A549 (cell line): ENCODE data around the gene NR3C1.

Experiments
- EP300 ChIP-seq, 2 experiments: fragments of >200 bp; sonication (Bioruptor Twin); formaldehyde crosslinking; IDR thresholded peaks; 2 replicates in 1 of 2; 3 replicates in 1 of 2; pipeline ENCODE4 v1.6.1; 2016 to 2017
- ESRRA ChIP-seq: fragments of 150-350 bp; IDR thresholded peaks from 2 replicates; pipeline ENCODE4 v1.6.1; 2014; ENCODE audit warnings: mild to moderate bottlenecking, low read length, borderline replicate concordance
- MAZ ChIP-seq: fragments of 150-350 bp; IDR thresholded peaks from 2 replicates; pipeline ENCODE4 v1.6.1; 2014; ENCODE audit warnings: antibody characterized with exemption, low read depth, low read length, borderline replicate concordance
- NFE2L2 ChIP-seq: fragments of 150-350 bp; conservative IDR thresholded peaks from 2 replicates; pipeline ENCODE4 v1.6.1; 2014; ENCODE audit warnings: low read length
- POLR2A ChIP-seq: IDR thresholded peaks from 2 replicates; pipeline ENCODE4 v1.6.1; 2012; ENCODE audit warnings: mild to moderate bottlenecking, low read length
- POLR2AphosphoS2 ChIP-seq: conservative IDR thresholded peaks from 2 replicates; pipeline ENCODE4 v1.6.1; 2012; ENCODE audit warnings: low read length, improper control_type of control experiment, inconsistent platforms
- RARB ChIP-seq: fragments of 250-450 bp; sonication (Bioruptor Pico); IDR thresholded peaks from 2 replicates; pipeline ENCODE4 v1.8.0; 2021; ENCODE audit warnings: mild to moderate bottlenecking, moderate library complexity
- RFX5 ChIP-seq: fragments of 450-650 bp; IDR thresholded peaks from 2 replicates; pipeline ENCODE4 v1.7.1; 2014; ENCODE audit warnings: antibody characterized with exemption, mild to moderate bottlenecking, moderate library complexity
- RNF2 ChIP-seq: fragments of 200-600 bp; sonication (generic); IDR thresholded peaks from 2 replicates; pipeline ENCODE4 v1.6.1; 2016; ENCODE audit warnings: low read depth, mild to moderate bottlenecking, antibody characterized with exemption, moderate library complexity, borderline replicate concordance
- TF ChIP-seq, protein P1 (sequence below): fragments of >200 bp; sonication (Bioruptor Twin); formaldehyde crosslinking; IDR thresholded peaks from 3 replicates; pipeline ENCODE4 v1.5.1; 2016
- TF ChIP-seq, protein P2 (sequence below): fragments of >200 bp; sonication (Bioruptor Twin); formaldehyde crosslinking; IDR thresholded peaks from 3 replicates; pipeline ENCODE4 v1.6.1; 2016

DNA sequence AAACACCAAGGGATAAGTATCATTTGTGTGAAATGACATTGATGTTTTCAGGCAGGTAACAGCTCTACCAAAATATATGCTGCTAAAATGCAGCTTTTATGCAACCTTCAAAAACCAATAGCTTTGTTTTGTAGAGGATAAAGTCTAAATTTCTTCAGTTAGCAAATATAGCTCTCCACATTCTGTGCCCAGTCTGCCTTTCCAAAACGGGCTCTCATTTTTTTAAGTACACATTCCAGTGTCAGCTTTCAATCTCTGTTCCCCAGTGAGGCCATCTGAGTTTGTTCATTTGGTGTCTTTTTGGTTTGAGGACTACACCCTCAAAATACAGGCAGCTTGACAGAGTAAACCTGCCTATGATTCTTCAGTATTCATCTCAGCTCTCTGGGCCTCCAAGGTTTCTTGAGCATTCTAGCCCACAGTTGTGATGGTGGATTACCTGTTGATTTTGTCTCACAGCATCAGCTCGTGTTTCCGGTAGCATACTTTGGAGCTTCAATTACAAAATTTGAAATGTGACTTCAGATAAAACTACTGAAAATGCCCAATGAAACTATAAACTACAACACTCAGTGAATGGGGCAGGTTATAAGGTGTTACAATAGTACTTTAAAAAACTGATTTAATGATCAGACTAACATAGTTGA lies 55.7 kb downstream of the NR3C1 start:
- TF ChIP-seq, protein P1, sequence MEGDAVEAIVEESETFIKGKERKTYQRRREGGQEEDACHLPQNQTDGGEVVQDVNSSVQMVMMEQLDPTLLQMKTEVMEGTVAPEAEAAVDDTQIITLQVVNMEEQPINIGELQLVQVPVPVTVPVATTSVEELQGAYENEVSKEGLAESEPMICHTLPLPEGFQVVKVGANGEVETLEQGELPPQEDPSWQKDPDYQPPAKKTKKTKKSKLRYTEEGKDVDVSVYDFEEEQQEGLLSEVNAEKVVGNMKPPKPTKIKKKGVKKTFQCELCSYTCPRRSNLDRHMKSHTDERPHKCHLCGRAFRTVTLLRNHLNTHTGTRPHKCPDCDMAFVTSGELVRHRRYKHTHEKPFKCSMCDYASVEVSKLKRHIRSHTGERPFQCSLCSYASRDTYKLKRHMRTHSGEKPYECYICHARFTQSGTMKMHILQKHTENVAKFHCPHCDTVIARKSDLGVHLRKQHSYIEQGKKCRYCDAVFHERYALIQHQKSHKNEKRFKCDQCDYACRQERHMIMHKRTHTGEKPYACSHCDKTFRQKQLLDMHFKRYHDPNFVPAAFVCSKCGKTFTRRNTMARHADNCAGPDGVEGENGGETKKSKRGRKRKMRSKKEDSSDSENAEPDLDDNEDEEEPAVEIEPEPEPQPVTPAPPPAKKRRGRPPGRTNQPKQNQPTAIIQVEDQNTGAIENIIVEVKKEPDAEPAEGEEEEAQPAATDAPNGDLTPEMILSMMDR: no peak
- TF ChIP-seq POLR2AphosphoS2 (no peak), RFX5 (no peak), ESRRA (no peak), EP300 (IDR thresholded peaks at IDR 0.05) (no peak), RNF2 (no peak), POLR2A (no peak), NFE2L2 (no peak), MAZ (no peak), RARB (no peak)
- TF ChIP-seq, protein P2, sequence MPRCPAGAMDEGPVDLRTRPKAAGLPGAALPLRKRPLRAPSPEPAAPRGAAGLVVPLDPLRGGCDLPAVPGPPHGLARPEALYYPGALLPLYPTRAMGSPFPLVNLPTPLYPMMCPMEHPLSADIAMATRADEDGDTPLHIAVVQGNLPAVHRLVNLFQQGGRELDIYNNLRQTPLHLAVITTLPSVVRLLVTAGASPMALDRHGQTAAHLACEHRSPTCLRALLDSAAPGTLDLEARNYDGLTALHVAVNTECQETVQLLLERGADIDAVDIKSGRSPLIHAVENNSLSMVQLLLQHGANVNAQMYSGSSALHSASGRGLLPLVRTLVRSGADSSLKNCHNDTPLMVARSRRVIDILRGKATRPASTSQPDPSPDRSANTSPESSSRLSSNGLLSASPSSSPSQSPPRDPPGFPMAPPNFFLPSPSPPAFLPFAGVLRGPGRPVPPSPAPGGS: no peak
